Subcutaneous abdominal adipose tissue (tissue), 5 donors: ENCODE measurements around the gene FUOM.

Experiments
- H3K27ac ChIP-seq: one replicate; pipeline ENCODE4 v1.7.0; 2013; ENCODE audit warnings: low read depth, mild to moderate bottlenecking, inconsistent platforms, low read length, moderate library complexity
- H3K27me3 ChIP-seq, 5 donors: one replicate each; pipeline ENCODE4 v1.7.0; 2013; ENCODE audit warnings: low read length in 5 of 5, inconsistent platforms in 1 of 5; ENCODE audit not compliant: control insufficient read depth in 5 of 5, insufficient read depth in 4 of 5
- H3K36me3 ChIP-seq, 5 donors: one replicate each; pipeline ENCODE4 v1.7.0; 2013; ENCODE audit warnings: low read length in 5 of 5; ENCODE audit not compliant: control insufficient read depth in 5 of 5, insufficient read depth in 5 of 5
- H3K4me1 ChIP-seq, 5 donors: one replicate each; pipeline ENCODE4 v1.7.0; 2013; ENCODE audit warnings: low read length in 5 of 5, mild to moderate bottlenecking in 3 of 5, moderate library complexity in 1 of 5; ENCODE audit not compliant: control insufficient read depth in 5 of 5, insufficient read depth in 5 of 5
- H3K4me3 ChIP-seq, 5 donors: one replicate each; pipeline ENCODE4 v1.7.0; 2013; ENCODE audit warnings: low read length in 5 of 5, low read depth in 1 of 5
- H3K9ac ChIP-seq, 5 donors: one replicate each; pipeline ENCODE4 v1.7.0; 2013; ENCODE audit warnings: low read length in 5 of 5, mild to moderate bottlenecking in 4 of 5, moderate library complexity in 3 of 5
- H3K9me3 ChIP-seq, 5 donors: one replicate each; pipeline ENCODE4 v1.7.0; 2013; ENCODE audit warnings: low read length in 5 of 5; ENCODE audit not compliant: control insufficient read depth in 5 of 5
- donor health status: healthy.
- donor health status: healthy.
- donor health status: healthy.
- donor health status: healthy.
- donor health status: healthy.

Gene FUOM, protein sequence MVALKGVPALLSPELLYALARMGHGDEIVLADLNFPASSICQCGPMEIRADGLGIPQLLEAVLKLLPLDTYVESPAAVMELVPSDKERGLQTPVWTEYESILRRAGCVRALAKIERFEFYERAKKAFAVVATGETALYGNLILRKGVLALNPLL

DNA sequence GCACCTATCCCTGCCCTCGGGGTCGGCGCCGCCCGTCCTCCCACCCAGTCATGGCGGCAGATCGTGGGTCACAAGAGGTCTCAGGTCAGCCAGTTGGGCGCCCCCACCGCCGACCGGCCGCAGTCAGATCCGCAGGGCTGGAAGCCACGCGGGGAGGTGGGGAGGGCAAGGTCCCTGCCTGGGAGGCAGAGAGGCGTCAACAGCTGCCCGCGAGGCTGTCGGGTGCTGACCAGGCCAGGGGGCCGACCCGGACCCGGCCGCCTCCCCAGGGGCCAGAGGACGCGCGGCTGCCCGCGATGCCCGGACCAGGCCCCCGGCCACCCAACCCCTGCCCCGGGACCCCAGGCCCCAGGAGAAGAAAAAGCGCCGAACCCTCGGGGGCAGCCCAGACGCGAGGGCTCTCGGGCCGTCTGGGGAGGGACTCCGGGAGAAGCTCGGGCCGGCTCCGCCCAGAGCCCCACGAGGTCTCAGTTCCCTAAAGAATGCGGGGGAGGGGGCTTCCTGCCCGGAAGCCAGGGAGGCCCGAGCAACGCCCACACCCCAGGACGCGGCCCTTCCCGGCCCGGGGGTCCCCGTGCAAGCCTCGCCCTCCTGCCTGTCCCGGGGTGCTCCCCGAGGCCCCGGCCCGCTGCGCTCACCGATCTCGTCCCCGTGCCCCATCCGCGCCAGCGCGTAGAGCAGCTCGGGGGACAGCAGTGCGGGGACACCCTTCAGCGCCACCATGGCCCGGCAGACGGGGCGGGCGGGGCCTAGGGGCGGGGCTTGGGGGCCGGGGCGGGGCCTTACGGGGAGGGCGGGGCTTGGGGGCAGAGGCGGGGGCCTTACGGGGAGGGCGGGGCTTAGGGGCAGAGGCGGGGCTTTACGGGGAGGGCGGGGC is at the start of gene FUOM:
Gene FUOM (minus strand): TSS at position 735 of the 877 bp plus-strand sequence. CDS start 12 bp downstream, at position 723.
- no peaks in the 10 kb centered on the region for H3K27me3 ChIP-seq
- peak within 1 kb of the TSS in 4 of 5 donors; percentile 51 to 73 (median 67) for H3K9ac ChIP-seq
- no peak within 1 kb of the TSS for H3K27ac ChIP-seq
- H3K9me3 ChIP-seq: peaks cover 0 to 2% (median 0%) of the 10 kb centered on the region in 5 donors
- peak within 1 kb of the TSS in 4 of 5 donors; percentile 62 to 70 (median 67) for H3K4me3 ChIP-seq
- peaks cover 0 to 21% (median 10%) of the 10 kb centered on the region in 5 donors for H3K36me3 ChIP-seq
- peaks cover 0 to 43% (median 18%) of the 10 kb centered on the region in 5 donors for H3K4me1 ChIP-seq

- H3K36me3 ChIP-seq: peaks cover 42 to 63% (median 56%) of the 10 kb centered on the region in 5 donors
- H3K9ac ChIP-seq: no peak overlapping the region
- H3K4me3 ChIP-seq: no peak overlapping the region
- peaks cover 0 to 2% (median 0%) of the 10 kb centered on the region in 5 donors for H3K4me1 ChIP-seq
- no peaks in the 10 kb centered on the region for H3K27me3 ChIP-seq
- no peak overlapping the region for H3K27ac ChIP-seq
- peaks cover 0 to 5% (median 3%) of the 10 kb centered on the region in 5 donors for H3K9me3 ChIP-seq
These were observed 48.2 kb upstream of the FUOM start for GRCh38 chr10:133405844-133406527.

GRCh38 chr10:133405272-133405671 is 47.5 kb upstream of the FUOM start:
- Histone ChIP-seq H3K27me3 (no peaks in the 10 kb centered on the region), H3K9ac (no peak overlapping the region), H3K4me1 (peaks cover 0 to 3% (median 0%) of the 10 kb centered on the region in 5 donors), H3K4me3 (no peak overlapping the region), H3K36me3 (peaks cover 37 to 63% (median 54%) of the 10 kb centered on the region in 5 donors), H3K27ac (no peak overlapping the region), H3K9me3 (no peaks in the 10 kb centered on the region)

DNA sequence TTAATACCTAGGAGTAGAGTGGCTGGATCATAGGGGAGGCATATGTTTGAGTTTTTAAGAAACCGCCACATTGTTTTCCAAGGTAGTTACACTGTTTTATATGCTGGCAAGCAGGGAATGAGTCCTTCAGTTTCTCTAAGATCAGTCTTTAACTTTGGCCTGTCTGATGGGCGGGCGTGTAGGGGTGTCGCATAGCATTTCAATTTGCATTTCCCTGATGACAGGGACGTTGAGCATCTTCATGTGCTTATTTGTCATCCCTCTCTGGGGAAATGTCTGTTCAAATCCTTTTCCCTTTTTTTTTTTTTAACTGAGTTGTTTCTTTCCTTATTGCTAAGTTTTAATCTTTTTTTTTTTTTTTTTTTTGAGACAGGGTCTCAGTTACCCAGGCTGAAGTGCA is 46.0 kb upstream of the FUOM start:
- peaks cover 29 to 76% (median 61%) of the 10 kb centered on the region in 5 donors for H3K36me3 ChIP-seq
- H3K27me3 ChIP-seq: no peaks in the 10 kb centered on the region
- H3K9ac ChIP-seq: no peak overlapping the region
- H3K9me3 ChIP-seq: no peaks in the 10 kb centered on the region
- H3K4me1 ChIP-seq: peaks cover 0 to 3% (median 0%) of the 10 kb centered on the region in 5 donors
- H3K4me3 ChIP-seq: no peak overlapping the region
- H3K27ac ChIP-seq: no peak overlapping the region

DNA sequence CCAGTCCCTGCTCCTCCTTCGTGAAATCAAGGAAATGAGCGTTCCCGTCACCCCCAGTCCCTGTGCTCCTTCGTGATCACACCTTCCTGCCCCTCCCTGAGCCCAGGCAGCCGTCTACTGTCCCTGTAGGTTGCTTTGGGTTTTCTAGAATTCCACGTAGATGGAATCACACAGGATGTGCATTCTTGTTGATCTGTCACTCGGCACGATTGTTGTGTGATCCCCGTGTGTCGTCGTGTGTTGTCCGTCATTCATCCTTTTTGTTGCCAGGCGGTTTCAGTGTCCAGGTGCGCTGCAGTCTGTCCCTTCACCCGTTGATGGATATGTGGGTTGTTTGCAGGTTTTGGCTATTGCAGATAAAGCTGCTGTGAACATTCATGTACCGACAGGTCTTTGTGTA is 45.5 kb upstream of the FUOM start:
- no peaks in the 10 kb centered on the region for H3K9me3 ChIP-seq
- H3K36me3 ChIP-seq: peaks cover 25 to 78% (median 62%) of the 10 kb centered on the region in 5 donors
- H3K9ac ChIP-seq: no peak overlapping the region
- peaks cover 0 to 3% (median 0%) of the 10 kb centered on the region in 5 donors for H3K4me1 ChIP-seq
- H3K27ac ChIP-seq: no peak overlapping the region
- H3K27me3 ChIP-seq: no peaks in the 10 kb centered on the region
- no peak overlapping the region for H3K4me3 ChIP-seq

GRCh38 chr10:133401981-133402725 is 44.3 kb upstream of the FUOM start:
- H3K4me1 ChIP-seq: peaks cover 0 to 3% (median 0%) of the 10 kb centered on the region in 5 donors
- no peak overlapping the region for H3K27ac ChIP-seq
- H3K27me3 ChIP-seq: no peaks in the 10 kb centered on the region
- no peak overlapping the region for H3K4me3 ChIP-seq
- H3K9ac ChIP-seq: no peak overlapping the region
- H3K36me3 ChIP-seq: peaks cover 18 to 77% (median 69%) of the 10 kb centered on the region in 5 donors
- H3K9me3 ChIP-seq: no peaks in the 10 kb centered on the region

GRCh38 chr10:133401500-133401899 is 43.7 kb upstream of the FUOM start:
- no peak overlapping the region for H3K9ac ChIP-seq
- H3K27ac ChIP-seq: no peak overlapping the region
- peaks cover 14 to 74% (median 72%) of the 10 kb centered on the region in 5 donors for H3K36me3 ChIP-seq
- H3K9me3 ChIP-seq: no peaks in the 10 kb centered on the region
- H3K4me1 ChIP-seq: peaks cover 0 to 3% (median 0%) of the 10 kb centered on the region in 5 donors
- H3K27me3 ChIP-seq: no peaks in the 10 kb centered on the region
- no peak overlapping the region for H3K4me3 ChIP-seq

DNA sequence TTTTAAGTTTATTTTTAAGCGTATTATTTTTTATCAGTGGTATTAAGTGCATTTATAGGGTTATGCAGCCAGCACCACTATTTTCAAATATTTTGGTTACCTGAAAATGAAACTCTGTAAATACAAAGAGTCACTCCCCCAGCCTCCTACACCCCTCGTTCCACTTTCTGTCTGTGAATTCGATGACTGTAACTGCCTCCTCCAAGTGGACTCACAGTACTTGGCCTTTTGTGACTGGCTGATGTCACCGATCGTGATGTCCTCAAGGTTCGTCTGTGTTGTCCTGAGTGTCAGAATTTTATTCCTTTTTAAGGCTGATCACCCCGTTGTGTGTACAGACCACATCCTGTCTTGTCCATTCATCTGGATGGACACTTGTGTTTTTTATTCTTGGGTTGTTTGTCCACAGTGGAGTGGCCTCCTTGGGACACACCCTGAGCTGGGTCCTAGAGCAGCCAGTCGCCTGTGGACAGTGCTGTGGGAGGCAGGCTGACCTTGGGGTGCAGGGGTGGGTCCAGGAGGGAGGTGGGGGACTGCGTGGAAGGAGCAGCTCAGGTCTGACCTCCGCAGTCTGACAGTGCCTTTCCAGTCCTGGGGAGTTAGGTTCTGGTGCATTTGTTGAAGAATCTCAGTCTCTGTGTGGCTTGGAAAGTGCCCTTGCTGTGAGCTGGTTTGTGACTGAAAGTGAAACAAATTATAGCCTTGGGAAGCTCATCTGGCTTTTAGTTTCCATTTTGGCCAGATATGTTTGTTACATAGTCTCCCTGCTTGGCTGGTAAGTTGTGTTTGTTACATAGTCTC is 43.0 kb upstream of the FUOM start:
- Histone ChIP-seq H3K27me3 (no peaks in the 10 kb centered on the region), H3K4me3 (no peak overlapping the region), H3K36me3 (peaks cover 13 to 78% (median 72%) of the 10 kb centered on the region in 5 donors), H3K4me1 (peaks cover 0 to 3% (median 0%) of the 10 kb centered on the region in 5 donors), H3K9me3 (no peaks in the 10 kb centered on the region), H3K9ac (peak overlapping the region in 1 of 5 donors; percentile 2), H3K27ac (no peak overlapping the region)

DNA sequence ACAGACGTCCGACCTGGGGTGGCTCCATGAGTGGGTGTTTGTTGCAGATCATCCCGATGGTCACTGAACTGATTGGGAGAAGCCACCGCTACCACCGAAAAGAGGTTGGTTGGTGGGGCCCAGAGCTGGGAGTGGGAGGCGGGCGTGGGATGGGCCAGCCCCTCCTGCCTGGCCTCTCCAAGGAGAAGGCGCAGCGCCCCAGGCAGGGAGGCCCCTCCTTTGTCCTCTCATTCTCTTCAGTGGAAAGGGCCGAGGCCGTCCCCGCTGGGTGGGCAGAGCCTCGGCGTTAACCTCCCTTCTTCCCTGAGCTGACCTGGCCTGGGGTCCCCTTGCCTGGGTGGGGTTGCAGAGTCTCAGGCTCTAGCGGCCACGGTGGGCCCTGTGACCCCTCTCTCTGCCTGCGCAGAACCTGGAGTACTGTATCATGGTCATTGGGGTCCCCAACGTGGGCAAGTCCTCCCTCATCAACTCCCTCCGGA is 41.3 kb upstream of the FUOM start:
- Histone ChIP-seq H3K27ac (no peak overlapping the region), H3K4me3 (no peak overlapping the region), H3K4me1 (peaks cover 0 to 14% (median 13%) of the 10 kb centered on the region in 5 donors), H3K9ac (no peak overlapping the region), H3K27me3 (no peaks in the 10 kb centered on the region), H3K36me3 (peaks cover 0 to 67% (median 63%) of the 10 kb centered on the region in 5 donors), H3K9me3 (no peaks in the 10 kb centered on the region)
